ENCODE data around the gene PKD1L1. TPM values are rescaled to one million over a fixed set of nuclear protein-coding genes. Genes with fewer than 3 reads are reported as not detected.
A peak's percentile ranks its signal among the peaks of the same experiment; 100 is the strongest.

Gene PKD1L1
- total RNA-seq, 1 donor = under 0.01 TPM

DNA sequence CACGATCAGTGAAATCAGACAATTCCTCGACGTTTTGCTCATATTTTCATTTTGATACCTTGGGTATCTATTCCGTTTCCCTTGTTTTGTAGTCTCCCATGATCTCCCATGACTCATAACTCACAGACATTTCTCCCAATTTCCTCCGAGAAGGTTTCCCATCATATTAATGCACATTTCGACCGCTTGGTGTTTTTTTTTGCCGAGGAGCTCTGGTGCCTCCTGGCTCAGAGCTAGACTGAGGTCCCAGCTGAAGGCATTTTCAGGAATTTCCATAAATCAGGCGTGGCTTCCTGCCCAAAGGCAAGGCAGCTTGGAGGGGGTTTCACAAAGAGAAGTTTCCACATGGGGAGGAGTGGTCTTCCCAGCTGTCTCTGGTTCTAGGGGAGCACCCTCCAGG lies 218.1 kb downstream of the PKD1L1 start:
- peak; percentile 5 for DNase-seq (ENCODE audit: low read depth)
- no peak for TF ChIP-seq CTCF (IDR thresholded peaks at IDR 0.05; ENCODE audit: insufficient read depth, low read length)
- H3K4me3 ChIP-seq (ENCODE audit: low read depth, low read length) = no peak overlapping the region

DNA sequence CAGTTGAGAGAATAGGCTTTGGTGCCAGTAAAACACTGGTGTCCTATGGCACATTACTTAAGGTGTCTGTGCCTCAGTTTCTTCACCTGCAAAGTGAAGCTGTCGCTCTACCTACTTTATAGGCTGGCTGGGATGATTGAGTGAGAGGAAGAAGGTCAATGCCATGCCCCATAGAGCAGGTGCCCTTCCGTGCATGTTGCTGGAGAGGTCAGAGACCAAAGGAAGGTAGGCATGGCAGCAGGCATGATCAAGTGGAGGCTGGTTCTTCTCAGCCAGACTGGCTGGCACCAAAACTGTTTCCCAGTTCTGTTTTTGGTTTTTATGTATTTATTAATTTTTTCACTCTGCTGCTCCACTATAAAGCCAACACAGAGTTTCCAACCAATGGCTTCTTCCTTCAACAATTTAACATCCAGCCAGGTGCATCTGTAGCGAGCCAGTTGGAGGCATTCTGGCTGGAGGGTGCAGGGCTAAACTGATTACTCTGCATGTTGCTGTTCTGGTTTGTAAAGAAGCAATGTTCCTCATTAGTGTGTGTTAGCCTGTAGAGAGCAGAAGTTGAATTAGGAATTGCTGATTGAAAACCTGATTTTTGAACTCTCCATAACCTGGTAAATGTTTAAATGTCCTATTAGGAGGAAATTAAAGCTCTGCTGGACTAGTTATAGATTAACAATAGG lies 222.1 kb downstream of the PKD1L1 start:
- TF ChIP-seq CTCF (IDR thresholded peaks at IDR 0.05; ENCODE audit: insufficient read depth, low read length) = no peak
- DNase-seq (ENCODE audit: low read depth) = no peak
- H3K4me3 ChIP-seq (ENCODE audit: low read depth, low read length) = no peak overlapping the region

DNA sequence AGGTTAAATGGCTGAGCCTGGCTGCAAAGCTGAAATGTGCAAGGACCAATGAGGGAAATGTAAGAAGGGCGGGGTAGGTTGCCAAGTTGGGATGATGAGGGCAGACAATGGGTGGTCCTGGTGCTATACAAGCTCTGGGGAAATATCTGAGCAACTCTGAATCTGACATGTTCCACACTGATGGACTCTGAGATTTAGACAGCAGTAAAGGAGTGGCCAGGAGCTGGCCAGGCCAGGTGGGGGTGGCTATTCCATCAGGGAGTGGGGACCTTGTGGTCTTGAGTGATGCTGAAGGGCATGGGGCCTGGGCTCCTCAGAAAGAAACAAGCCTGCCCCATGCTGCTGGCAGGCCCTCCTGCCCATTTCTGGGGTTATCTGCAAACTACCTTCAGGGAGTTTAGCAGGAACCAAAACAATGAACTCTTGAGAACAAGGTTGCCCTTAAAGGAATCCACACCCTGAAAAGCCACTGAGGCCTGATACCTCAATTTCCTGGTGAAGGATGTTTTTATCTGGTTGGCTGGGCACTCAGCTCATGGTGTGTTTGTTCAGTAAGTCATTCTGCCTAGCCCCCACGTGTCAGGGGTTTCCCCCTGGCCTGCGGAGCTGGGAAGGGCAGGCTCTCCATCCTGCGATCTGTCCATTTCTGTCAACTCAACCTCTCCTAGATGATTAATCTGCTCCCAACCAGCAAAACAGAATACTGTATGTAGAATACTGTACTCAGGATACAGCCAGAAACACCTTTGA lies 223.1 kb downstream of the PKD1L1 start:
- no peak for TF ChIP-seq CTCF (IDR thresholded peaks at IDR 0.05; ENCODE audit: insufficient read depth, low read length)
- no peak overlapping the region for H3K4me3 ChIP-seq (ENCODE audit: low read depth, low read length)
- DNase-seq (ENCODE audit: low read depth) = peak; percentile 4

Other genes with a start within 250 kb of the PKD1L1 start
- gene HUS1, start 31.1 kb upstream of the PKD1L1 start, total RNA-seq (ENCODE audit: low replicate concordance) = 8.6 and 28.6 TPM in 2 replicates
- not detected in 2 replicates for gene SUN3, start 80.6 kb upstream of the PKD1L1 start, total RNA-seq (ENCODE audit: low replicate concordance)
- gene C7orf57, start 87.1 kb upstream of the PKD1L1 start, total RNA-seq (ENCODE audit: low replicate concordance) = 0.09 TPM in 1 of 2 replicates, not detected in the other
- 3.5 and 12.4 TPM in 2 replicates for gene UPP1, start 140.8 kb upstream of the PKD1L1 start, total RNA-seq (ENCODE audit: low replicate concordance)
- 0.54 TPM in 1 of 2 replicates, not detected in the other for gene ABCA13, start 223.0 kb upstream of the PKD1L1 start, total RNA-seq (ENCODE audit: low replicate concordance)

Measured in fibroblast of the aortic adventitia (primary cell).